ENCODE data around the gene TCF7L2.

TCF7L2 gene

GRCh38 chr10:113130014-113130641 lies 180.1 kb downstream of the TCF7L2 start:
- no peak for DNase-seq

- DNase-seq: no peak
Measured at GRCh38 chr10:113131613-113132261, 181.7 kb downstream of the TCF7L2 start.

GRCh38 chr10:113132591-113133121 lies 182.6 kb downstream of the TCF7L2 start:
- no peak for DNase-seq

- DNase-seq: no peak
Measured at GRCh38 chr10:113133497-113134115, 183.6 kb downstream of the TCF7L2 start.

GRCh38 chr10:113135025-113135424 lies 185.0 kb downstream of the TCF7L2 start:
- DNase-seq: no peak

- DNase-seq: no peak
Measured at GRCh38 chr10:113137941-113138685, 188.1 kb downstream of the TCF7L2 start.

- no peak for DNase-seq
Measured at GRCh38 chr10:113138937-113139585, 189.0 kb downstream of the TCF7L2 start.

- DNase-seq: no peak
Measured at GRCh38 chr10:113139699-113140098, 189.7 kb downstream of the TCF7L2 start.

- DNase-seq: no peak
Measured at GRCh38 chr10:113140143-113141011, 190.3 kb downstream of the TCF7L2 start.

GRCh38 chr10:113142601-113143362 lies 192.7 kb downstream of the TCF7L2 start:
- DNase-seq: no peak

- no peak for DNase-seq
Measured at GRCh38 chr10:113144576-113144975, 194.5 kb downstream of the TCF7L2 start.

- no peak for DNase-seq
Measured at GRCh38 chr10:113148071-113148825, 198.2 kb downstream of the TCF7L2 start.

- DNase-seq: no peak
Measured at GRCh38 chr10:113148901-113149300, 198.9 kb downstream of the TCF7L2 start.

GRCh38 chr10:113149626-113150025 lies 199.6 kb downstream of the TCF7L2 start:
- DNase-seq: no peak

- DNase-seq: no peak
Measured at GRCh38 chr10:113151190-113151666, 201.2 kb downstream of the TCF7L2 start.

- no peak for DNase-seq
Measured at GRCh38 chr10:113153493-113154102, 203.6 kb downstream of the TCF7L2 start.

- no peak for DNase-seq
Measured at GRCh38 chr10:113157441-113157840, 207.4 kb downstream of the TCF7L2 start.

GRCh38 chr10:113158183-113158582 lies 208.1 kb downstream of the TCF7L2 start:
- no peak for DNase-seq

- DNase-seq: no peak
Measured at GRCh38 chr10:113159563-113159962, 209.5 kb downstream of the TCF7L2 start.

- DNase-seq: no peak
Measured at GRCh38 chr10:113160641-113161040, 210.6 kb downstream of the TCF7L2 start.

Data from activated T-cell treated with anti-CD3 and anti-CD28 coated beads, Interleukin-2, amount 50 U/mL, for 1 hour (primary cell).